Measurements from ENCODE around the gene ZFC3H1. TPM values are rescaled to one million over a fixed set of nuclear protein-coding genes. Genes with fewer than 3 reads are reported as not detected.

Gene ZFC3H1
- total and polyA plus RNA-seq, 2 of the 13 experiments (the other 11 are each of a cell fraction or from before 2014, with no cell fraction given) = 17.1 to 38.3 TPM

- TF ChIP-seq, protein P1, sequence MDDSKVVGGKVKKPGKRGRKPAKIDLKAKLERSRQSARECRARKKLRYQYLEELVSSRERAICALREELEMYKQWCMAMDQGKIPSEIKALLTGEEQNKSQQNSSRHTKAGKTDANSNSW (CRISPR knock-in tag; IDR thresholded peaks at IDR 0.05; ENCODE audit: borderline replicate concordance) = no peak; the same call in 1 of the 2 replicates
- no peak for TF ChIP-seq ESRRA (CRISPR knock-in tag; IDR thresholded peaks at IDR 0.05; ENCODE audit: low read depth)
- TF ChIP-seq ZEB1 (IDR thresholded peaks at IDR 0.05; ENCODE audit: insufficient replicate concordance, low read depth) = no peak
- peak; percentile 92 for TF ChIP-seq POLR2AphosphoS5 (IDR thresholded peaks at IDR 0.05; ENCODE audit: low read depth, low read length)
- peak; percentile 70 for TF ChIP-seq KDM5B (CRISPR knock-in tag; IDR thresholded peaks at IDR 0.05; ENCODE audit: borderline replicate concordance)
- no peak for TF ChIP-seq EZH2 (conservative IDR thresholded peaks at IDR 0.05; ENCODE audit: low read depth, low read length)
- no peak for TF ChIP-seq ZNF737 (CRISPR knock-in tag; IDR thresholded peaks at IDR 0.05; ENCODE audit: borderline replicate concordance)
- TF ChIP-seq, protein P2, sequence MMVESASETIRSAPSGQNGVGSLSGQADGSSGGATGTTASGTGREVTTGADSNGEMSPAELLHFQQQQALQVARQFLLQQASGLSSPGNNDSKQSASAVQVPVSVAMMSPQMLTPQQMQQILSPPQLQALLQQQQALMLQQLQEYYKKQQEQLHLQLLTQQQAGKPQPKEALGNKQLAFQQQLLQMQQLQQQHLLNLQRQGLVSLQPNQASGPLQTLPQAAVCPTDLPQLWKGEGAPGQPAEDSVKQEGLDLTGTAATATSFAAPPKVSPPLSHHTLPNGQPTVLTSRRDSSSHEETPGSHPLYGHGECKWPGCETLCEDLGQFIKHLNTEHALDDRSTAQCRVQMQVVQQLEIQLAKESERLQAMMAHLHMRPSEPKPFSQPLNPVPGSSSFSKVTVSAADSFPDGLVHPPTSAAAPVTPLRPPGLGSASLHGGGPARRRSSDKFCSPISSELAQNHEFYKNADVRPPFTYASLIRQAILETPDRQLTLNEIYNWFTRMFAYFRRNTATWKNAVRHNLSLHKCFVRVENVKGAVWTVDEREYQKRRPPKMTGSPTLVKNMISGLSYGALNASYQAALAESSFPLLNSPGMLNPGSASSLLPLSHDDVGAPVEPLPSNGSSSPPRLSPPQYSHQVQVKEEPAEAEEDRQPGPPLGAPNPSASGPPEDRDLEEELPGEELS (CRISPR knock-in tag; IDR thresholded peaks at IDR 0.05) = 0 out of 2 replicates have a peak, but pooled peaks have one; percentile 3
- TF ChIP-seq TMF1 (CRISPR knock-in tag; IDR thresholded peaks at IDR 0.05; ENCODE audit: low read depth) = peak; percentile 21; the same call in 1 of the 2 replicates
- peak; percentile 69; the same call in 1 of the 2 replicates for TF ChIP-seq TGIF2 (CRISPR knock-in tag; IDR thresholded peaks at IDR 0.05)
- no peak for TF ChIP-seq ZNF619 (CRISPR knock-in tag; IDR thresholded peaks at IDR 0.05)
- peak; percentile 29; the same call in 1 of the 2 replicates for TF ChIP-seq NFYC (CRISPR knock-in tag; IDR thresholded peaks at IDR 0.05)
- TF ChIP-seq HCFC1 (IDR thresholded peaks at IDR 0.05; ENCODE audit: low read depth, low read length) = peak; percentile 74
- TF ChIP-seq, protein P3, sequence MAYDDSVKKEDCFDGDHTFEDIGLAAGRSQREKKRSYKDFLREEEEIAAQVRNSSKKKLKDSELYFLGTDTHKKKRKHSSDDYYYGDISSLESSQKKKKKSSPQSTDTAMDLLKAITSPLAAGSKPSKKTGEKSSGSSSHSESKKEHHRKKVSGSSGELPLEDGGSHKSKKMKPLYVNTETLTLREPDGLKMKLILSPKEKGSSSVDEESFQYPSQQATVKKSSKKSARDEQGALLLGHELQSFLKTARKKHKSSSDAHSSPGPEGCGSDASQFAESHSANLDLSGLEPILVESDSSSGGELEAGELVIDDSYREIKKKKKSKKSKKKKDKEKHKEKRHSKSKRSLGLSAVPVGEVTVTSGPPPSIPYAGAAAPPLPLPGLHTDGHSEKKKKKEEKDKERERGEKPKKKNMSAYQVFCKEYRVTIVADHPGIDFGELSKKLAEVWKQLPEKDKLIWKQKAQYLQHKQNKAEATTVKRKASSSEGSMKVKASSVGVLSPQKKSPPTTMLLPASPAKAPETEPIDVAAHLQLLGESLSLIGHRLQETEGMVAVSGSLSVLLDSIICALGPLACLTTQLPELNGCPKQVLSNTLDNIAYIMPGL (CRISPR knock-in tag; IDR thresholded peaks at IDR 0.05; ENCODE audit: borderline replicate concordance in 1 of 2, low read depth in 1 of 2) = peak in 1 of 2 experiments; percentile 83; a peak in 3 of 4 replicates
- TF ChIP-seq XBP1 (CRISPR knock-in tag; IDR thresholded peaks at IDR 0.05) = no peak
- TF ChIP-seq RAD21 (CRISPR knock-in tag; IDR thresholded peaks at IDR 0.05) = 0 out of 2 replicates have a peak, but pooled peaks have one; percentile 11
- TF ChIP-seq, protein P4, sequence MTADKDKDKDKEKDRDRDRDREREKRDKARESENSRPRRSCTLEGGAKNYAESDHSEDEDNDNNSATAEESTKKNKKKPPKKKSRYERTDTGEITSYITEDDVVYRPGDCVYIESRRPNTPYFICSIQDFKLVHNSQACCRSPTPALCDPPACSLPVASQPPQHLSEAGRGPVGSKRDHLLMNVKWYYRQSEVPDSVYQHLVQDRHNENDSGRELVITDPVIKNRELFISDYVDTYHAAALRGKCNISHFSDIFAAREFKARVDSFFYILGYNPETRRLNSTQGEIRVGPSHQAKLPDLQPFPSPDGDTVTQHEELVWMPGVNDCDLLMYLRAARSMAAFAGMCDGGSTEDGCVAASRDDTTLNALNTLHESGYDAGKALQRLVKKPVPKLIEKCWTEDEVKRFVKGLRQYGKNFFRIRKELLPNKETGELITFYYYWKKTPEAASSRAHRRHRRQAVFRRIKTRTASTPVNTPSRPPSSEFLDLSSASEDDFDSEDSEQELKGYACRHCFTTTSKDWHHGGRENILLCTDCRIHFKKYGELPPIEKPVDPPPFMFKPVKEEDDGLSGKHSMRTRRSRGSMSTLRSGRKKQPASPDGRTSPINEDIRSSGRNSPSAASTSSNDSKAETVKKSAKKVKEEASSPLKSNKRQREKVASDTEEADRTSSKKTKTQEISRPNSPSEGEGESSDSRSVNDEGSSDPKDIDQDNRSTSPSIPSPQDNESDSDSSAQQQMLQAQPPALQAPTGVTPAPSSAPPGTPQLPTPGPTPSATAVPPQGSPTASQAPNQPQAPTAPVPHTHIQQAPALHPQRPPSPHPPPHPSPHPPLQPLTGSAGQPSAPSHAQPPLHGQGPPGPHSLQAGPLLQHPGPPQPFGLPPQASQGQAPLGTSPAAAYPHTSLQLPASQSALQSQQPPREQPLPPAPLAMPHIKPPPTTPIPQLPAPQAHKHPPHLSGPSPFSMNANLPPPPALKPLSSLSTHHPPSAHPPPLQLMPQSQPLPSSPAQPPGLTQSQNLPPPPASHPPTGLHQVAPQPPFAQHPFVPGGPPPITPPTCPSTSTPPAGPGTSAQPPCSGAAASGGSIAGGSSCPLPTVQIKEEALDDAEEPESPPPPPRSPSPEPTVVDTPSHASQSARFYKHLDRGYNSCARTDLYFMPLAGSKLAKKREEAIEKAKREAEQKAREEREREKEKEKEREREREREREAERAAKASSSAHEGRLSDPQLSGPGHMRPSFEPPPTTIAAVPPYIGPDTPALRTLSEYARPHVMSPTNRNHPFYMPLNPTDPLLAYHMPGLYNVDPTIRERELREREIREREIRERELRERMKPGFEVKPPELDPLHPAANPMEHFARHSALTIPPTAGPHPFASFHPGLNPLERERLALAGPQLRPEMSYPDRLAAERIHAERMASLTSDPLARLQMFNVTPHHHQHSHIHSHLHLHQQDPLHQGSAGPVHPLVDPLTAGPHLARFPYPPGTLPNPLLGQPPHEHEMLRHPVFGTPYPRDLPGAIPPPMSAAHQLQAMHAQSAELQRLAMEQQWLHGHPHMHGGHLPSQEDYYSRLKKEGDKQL (CRISPR knock-in tag; IDR thresholded peaks at IDR 0.05; ENCODE audit: low read depth) = no peak
- TF ChIP-seq ZNF333 (CRISPR knock-in tag; IDR thresholded peaks at IDR 0.05; ENCODE audit: borderline replicate concordance) = peak; percentile 66; the same call in 1 of the 2 replicates
Measured at GRCh38 chr12:71663561-71664410, at the start of gene ZFC3H1, which contains the start of gene THAP2 (continued).

All from HepG2 (cell line).